ENCODE measurements around the gene LRRC7. TPM values are rescaled to one million over a fixed set of nuclear protein-coding genes. Genes with fewer than 3 reads are reported as not detected.

The LRRC7 gene
- 0.22 and 0.25 TPM in 2 replicates for polyA plus RNA-seq (2011; rRNA removed)
- 0.19 and 0.41 TPM in 2 replicates for polyA minus RNA-seq (2011; rRNA and poly(A)+ RNA removed)

GRCh38 chr1:69567652-69568420, at the start of gene LRRC7:
TSS of gene LRRC7 (plus strand) at chr1:69567922. CDS start at chr1:69568640, 718 bp downstream.
- TF ChIP-seq CTCF (IDR thresholded peaks at IDR 0.05; ENCODE audit: insufficient read depth, low read depth, low read length), result no peak
- DNase-seq (ENCODE audit: low read depth), result no peak
- Histone ChIP-seq H3K4me3 (ENCODE audit: low read depth, low read length) (peak within 1 kb of the TSS; percentile 42), H3K27me3 (ENCODE audit: control insufficient read depth, insufficient read depth, low read length) (peaks cover 14% of the 10 kb centered on the region), H3K36me3 (ENCODE audit: control insufficient read depth, insufficient read depth, low read length) (no peaks in the 10 kb centered on the region)
- CTCF ChIA-PET, result no interaction called here
- POLR2A ChIA-PET, result no interaction called here

- no peak for DNase-seq (ENCODE audit: low read depth)
- ChIA-PET CTCF (no interaction called here), POLR2A (no interaction called here)
- Histone ChIP-seq H3K36me3 (ENCODE audit: control insufficient read depth, insufficient read depth, low read length) (no peaks in the 10 kb centered on the region), H3K27me3 (ENCODE audit: control insufficient read depth, insufficient read depth, low read length) (no peaks in the 10 kb centered on the region), H3K4me3 (ENCODE audit: low read depth, low read length) (no peak overlapping the region)
- no peak for TF ChIP-seq CTCF (IDR thresholded peaks at IDR 0.05; ENCODE audit: insufficient read depth, low read depth, low read length)
Observed at GRCh38 chr1:69519006-69519405, 48.7 kb upstream of the LRRC7 start.

- H3K36me3 ChIP-seq (ENCODE audit: control insufficient read depth, insufficient read depth, low read length), result no peaks in the 10 kb centered on the region
- CTCF ChIA-PET, result no interaction called here
- POLR2A ChIA-PET, result no interaction called here
- no peak overlapping the region for H3K4me3 ChIP-seq (ENCODE audit: low read depth, low read length)
- no peak for TF ChIP-seq CTCF (IDR thresholded peaks at IDR 0.05; ENCODE audit: insufficient read depth, low read depth, low read length)
- H3K27me3 ChIP-seq (ENCODE audit: control insufficient read depth, insufficient read depth, low read length), result no peaks in the 10 kb centered on the region
- DNase-seq (ENCODE audit: low read depth), result no peak
Observed at GRCh38 chr1:69520326-69520725, 47.4 kb upstream of the LRRC7 start.

- H3K36me3 ChIP-seq (ENCODE audit: control insufficient read depth, insufficient read depth, low read length), result no peaks in the 10 kb centered on the region
Observed at GRCh38 chr1:69523032-69523431, 44.7 kb upstream of the LRRC7 start.

More at GRCh38 chr1:69523032-69523431, 44.7 kb upstream of the LRRC7 start:
- Histone ChIP-seq H3K4me3 (ENCODE audit: low read depth, low read length) (no peak overlapping the region), H3K27me3 (ENCODE audit: control insufficient read depth, insufficient read depth, low read length) (no peaks in the 10 kb centered on the region)
- TF ChIP-seq CTCF (IDR thresholded peaks at IDR 0.05; ENCODE audit: insufficient read depth, low read depth, low read length), result no peak
- CTCF ChIA-PET, result interaction anchor here (0.8 kb wide), 1 partner anchor 168 kb away, joined by 3 read pairs; no protein-coding TSS in a partner anchor
- POLR2A ChIA-PET, result no interaction called here
- peak; percentile 90 for DNase-seq (ENCODE audit: low read depth)
